H1 (cell line): ENCODE data around the gene ATG2B. TPM values are rescaled to one million over a fixed set of nuclear protein-coding genes. Genes with fewer than 3 reads are reported as not detected.

Experiments used
- CHD1 ChIP-seq: IDR thresholded peaks from 2 replicates; pipeline ENCODE4 v1.6.1; 2012; ENCODE audit warnings: low read depth, low read length, improper control_type of control experiment
- CHD7 ChIP-seq: fragments of 300-600 bp; sonication (generic); IDR thresholded peaks from 2 replicates; pipeline ENCODE4 v1.7.1; 2012; ENCODE audit warnings: low read length, moderate library complexity, mild to moderate bottlenecking, inconsistent platforms; ENCODE audit not compliant: insufficient replicate concordance
- CREB1 ChIP-seq: IDR thresholded peaks from 2 replicates; pipeline ENCODE4 v1.6.1; 2012; ENCODE audit warnings: inconsistent platforms
- EZH2 ChIP-seq: fragments of 200-600 bp; sonication (generic); IDR thresholded peaks from 2 replicates; pipeline ENCODE4 v1.7.1; 2012; ENCODE audit warnings: low read depth, mild to moderate bottlenecking, moderate library complexity, low read length, inconsistent platforms; ENCODE audit not compliant: severe bottlenecking
- HDAC6 ChIP-seq: IDR thresholded peaks from one replicate; pipeline ENCODE4 v1.7.1; 2012; ENCODE audit warnings: low read depth, mild to moderate bottlenecking, inconsistent platforms, low read length, moderate library complexity
- POLR2AphosphoS5 ChIP-seq: IDR thresholded peaks from 2 replicates; pipeline ENCODE4 v1.6.1; 2011; ENCODE audit warnings: low read depth, low read length
- RAD21 ChIP-seq, 2 experiments: IDR thresholded peaks in 1 of 2; conservative IDR thresholded peaks in 1 of 2; 2 replicates each; pipeline ENCODE4 v1.6.1; 2011; ENCODE audit warnings: low read depth in 2 of 2, low read length in 2 of 2, improper control_type of control experiment in 1 of 2, inconsistent platforms in 1 of 2, mild to moderate bottlenecking in 1 of 2, moderate library complexity in 1 of 2
- SAP30 ChIP-seq: fragments of 300-600 bp; sonication (generic); IDR thresholded peaks from 2 replicates; pipeline ENCODE4 v1.7.1; 2012; ENCODE audit warnings: low read length, moderate library complexity, mild to moderate bottlenecking, inconsistent platforms; ENCODE audit not compliant: insufficient read depth, insufficient replicate concordance
- SIN3A ChIP-seq, 2 experiments: IDR thresholded peaks in 1 of 2; conservative IDR thresholded peaks in 1 of 2; 2 replicates each; pipeline ENCODE4 v1.6.1; 2011 to 2012; ENCODE audit warnings: low read length in 2 of 2, improper control_type of control experiment in 1 of 2, low read depth in 1 of 2, mild to moderate bottlenecking in 1 of 2
- SIRT6 ChIP-seq: IDR thresholded peaks from one replicate; pipeline ENCODE4 v1.7.1; 2012; ENCODE audit warnings: low read length, inconsistent platforms
- SP1 ChIP-seq: IDR thresholded peaks from 2 replicates; pipeline ENCODE4 v1.6.1; 2011; ENCODE audit warnings: low read depth, low read length
- SRF ChIP-seq: IDR thresholded peaks from 2 replicates; pipeline ENCODE4 v1.6.1; 2011; ENCODE audit warnings: mild to moderate bottlenecking, low read depth, low read length, moderate library complexity
- polyA plus RNA-seq, 7 experiments: library from polyadenylated mRNA; depleted of rRNA in 3 of 7; stranded (reverse) in 5 of 7; unstranded in 2 of 7; fragments of >200 nt in 5 of 7; fragments of 200-250 nt in 2 of 7; gene quantifications; 1 replicate in 5 of 7; 2 replicates in 1 of 7; 4 replicates in 1 of 7; pipeline versions ENCODE4 v1.2.1 to v1.2.3, GENCODE V29; 2011 to 2013; ENCODE audit warnings: missing spikeins in 2 of 7, mixed read lengths in 2 of 7
- total RNA-seq: library from RNA; stranded (reverse); fragmentation: NEBNext Ultra II Directional; extraction: Animal tissue kit (Norgen Biotek cat#: 25700); gene quantifications from 2 replicates; pipeline ENCODE4 v1.2.1, GENCODE V29; 2021

Gene ATG2B
- total and polyA plus RNA-seq, 2 of the 8 experiments (the other 6 are each of a cell fraction or from before 2014, with no cell fraction given), result 4.6 to 14.4 TPM

- TF ChIP-seq CHD7 (no peak), CHD1 (no peak), SRF (no peak), SIRT6 (no peak), CREB1 (no peak), SP1 (no peak), SAP30 (no peak), POLR2AphosphoS5 (no peak), SIN3A (conservative IDR thresholded peaks at IDR 0.05 in 1 of 2, IDR thresholded peaks at IDR 0.05 in 1 of 2; ENCODE audit: low read depth in 1 of 2, low read length in 2 of 2) (no peak), RAD21 (IDR thresholded peaks at IDR 0.05 in 1 of 2, conservative IDR thresholded peaks at IDR 0.05 in 1 of 2; ENCODE audit: low read depth in 2 of 2, low read length in 2 of 2) (no peak), EZH2 (no peak), HDAC6 (no peak)
These were observed 132.1 kb downstream of the ATG2B start (continued) for GRCh38 chr14:96231056-96231455.
